ENCODE results near the gene ZNF236. TPM values are rescaled to one million over a fixed set of nuclear protein-coding genes. Genes with fewer than 3 reads are reported as not detected.
"Not testable (repeated sequence)": the region's sequence is repeated elsewhere in the genome, so short reads cannot be mapped to it uniquely, and the experiment has no call there.

The ZNF236 gene
- total RNA-seq, 1 donor, result 20.7 TPM

DNA sequence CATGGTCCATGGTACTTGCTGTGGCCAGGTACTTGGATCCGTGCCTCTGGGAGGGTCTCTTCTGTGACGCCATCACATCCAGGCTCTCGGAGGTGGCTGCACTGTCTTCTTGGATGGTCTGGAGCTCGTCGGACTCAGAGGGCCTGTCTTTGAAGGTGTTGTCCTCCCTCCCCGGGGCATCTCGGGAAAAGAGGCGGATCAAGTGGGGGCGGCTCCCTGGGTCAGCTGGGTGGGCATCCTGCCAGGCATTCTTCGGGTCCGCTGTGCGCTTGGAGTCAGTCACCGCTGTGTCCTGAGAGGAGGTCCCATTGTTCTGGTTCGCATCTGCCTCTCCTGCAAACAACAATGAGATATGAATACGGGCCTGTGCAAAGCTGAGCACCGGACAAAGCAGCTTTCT, 194.6 kb downstream of the ZNF236 start:
- DNase-seq (ENCODE audit: low read depth in 2 of 3, low spot score in 2 of 3), result no peak

DNA sequence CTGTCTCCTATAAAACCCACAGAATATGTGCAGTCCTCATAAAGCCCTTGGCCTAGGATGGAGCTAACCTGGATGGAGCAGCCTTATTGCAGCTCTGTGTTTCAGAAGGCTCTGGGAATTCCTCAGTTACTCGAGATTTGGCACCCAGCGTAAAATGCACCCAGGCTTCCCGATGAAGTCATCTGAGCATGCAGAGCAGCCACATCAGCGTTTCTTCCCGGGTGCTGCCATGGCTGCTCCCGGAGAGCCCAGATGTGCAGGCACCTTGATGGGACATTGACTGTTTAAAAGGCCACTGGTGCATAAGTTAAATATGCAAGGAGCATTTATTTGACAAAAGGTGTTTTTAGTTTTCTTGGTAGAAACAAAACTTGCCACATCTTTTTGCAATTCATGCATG, 195.0 kb downstream of the ZNF236 start:
- DNase-seq (ENCODE audit: low read depth in 2 of 3, low spot score in 2 of 3), result no peak

DNA sequence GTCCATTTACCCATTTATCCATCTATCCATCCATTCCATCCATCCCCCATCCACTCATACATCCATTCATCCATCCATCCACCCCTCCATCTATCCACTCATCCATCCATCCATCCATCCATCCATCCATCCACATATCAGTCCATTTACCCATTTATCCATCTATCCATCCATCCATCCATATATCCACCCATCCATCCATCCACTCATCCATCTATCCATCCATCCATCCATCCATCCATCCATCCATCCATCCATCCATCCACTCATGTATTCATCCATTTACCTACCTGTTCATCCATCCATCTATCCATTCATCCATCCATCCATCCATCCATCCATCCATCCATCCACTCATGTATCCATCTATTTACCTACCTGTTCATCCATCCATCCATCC, 196.3 kb downstream of the ZNF236 start:
- DNase-seq (ENCODE audit: low read depth in 2 of 3, low spot score in 2 of 3), result not testable (repeated sequence)

DNA sequence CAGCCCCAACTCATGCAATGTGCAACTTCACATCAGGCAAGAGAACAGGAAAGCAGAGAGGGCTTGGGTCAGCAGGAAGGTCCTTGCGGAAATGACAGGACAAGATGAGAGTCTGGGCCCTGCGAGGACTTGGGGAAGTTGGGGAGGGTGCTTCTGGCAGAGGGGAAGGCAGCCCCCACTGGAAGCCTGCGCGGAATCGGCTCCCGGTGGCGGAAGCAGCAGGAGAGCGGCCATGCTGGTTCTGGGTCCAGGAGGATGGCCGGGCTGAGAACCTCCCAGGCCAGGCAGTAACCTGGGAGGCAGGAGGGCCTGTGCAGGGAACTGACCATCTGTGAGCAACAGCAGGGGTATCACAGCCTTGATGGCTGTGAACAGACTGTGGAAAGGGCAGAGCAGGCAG, 197.3 kb downstream of the ZNF236 start:
- no peak for DNase-seq (ENCODE audit: low read depth in 2 of 3, low spot score in 2 of 3)

Small RNA genes within 50 kb of the gene (small RNA-seq; reads per million reads assigned to genes)
- gene RF00017 (not detected), gene RNU6-346P (0.34 reads per million)
